Neural progenitor cell (in vitro differentiated cells): ENCODE data around the gene TRHDE.

Source experiments
- CTCF ChIP-seq: fragments of 200-600 bp; sonication (generic); IDR thresholded peaks from 2 replicates; pipeline ENCODE4 v1.5.1; 2017; ENCODE audit warnings: antibody characterized with exemption, mild to moderate bottlenecking
- EZH2 ChIP-seq: fragments of 200-600 bp; sonication (generic); IDR thresholded peaks from 2 replicates; pipeline ENCODE4 v1.6.1; 2017; ENCODE audit warnings: antibody characterized with exemption, mild to moderate bottlenecking, moderate library complexity
- EZH2phosphoT487 ChIP-seq: fragments of 200-600 bp; sonication (generic); IDR thresholded peaks from 2 replicates; pipeline ENCODE4 v1.6.1; 2017; ENCODE audit warnings: antibody characterized with exemption

GRCh38 chr12:72448805-72449204 is 176.6 kb downstream of the TRHDE start:
- TF ChIP-seq CTCF (no peak), EZH2 (no peak), EZH2phosphoT487 (no peak)
